ENCODE data around the gene INTS14. TPM values are rescaled to one million over a fixed set of nuclear protein-coding genes. Genes with fewer than 3 reads are reported as not detected.
A peak's percentile ranks its signal among the peaks of the same experiment; 100 is the strongest.

The INTS14 gene
- total and polyA plus RNA-seq, 12 donors: 16.4 to 64.6 (median 34.4) TPM

GRCh38 chr15:65578904-65579728, 31.8 kb downstream of the INTS14 start:
- H3K4me1 ChIP-seq (replicated peaks in 1 of 2): peaks cover 13 to 49% of the 10 kb centered on the region in 2 donors
- intact Hi-C loops (cut with DNase I): no loop called here
- DNase-seq: no peak
- H3K36me3 ChIP-seq (replicated peaks in 1 of 2): peaks cover 0 to 40% of the 10 kb centered on the region in 2 donors
- H3K9me3 ChIP-seq (replicated peaks in 1 of 3): no peaks in the 10 kb centered on the region
- no peak overlapping the region for H3K4me3 ChIP-seq
- H3K27me3 ChIP-seq: no peaks in the 10 kb centered on the region
- TF ChIP-seq CTCF (IDR thresholded peaks at IDR 0.05) (no peak), POLR2A (IDR thresholded peaks at IDR 0.05) (no peak)
- 78 to 84% (median 83%) methylated on average over 8 of the region's 8 CpGs for WGBS, 4 donors
- peak overlapping the region in 2 of 5 donors; percentile 25 to 56 for H3K27ac ChIP-seq

- intact Hi-C loops (cut with DNase I): no loop called here
- no peaks in the 10 kb centered on the region for H3K9me3 ChIP-seq (replicated peaks in 1 of 3)
- peaks cover 0 to 29% of the 10 kb centered on the region in 2 donors for H3K36me3 ChIP-seq (replicated peaks in 1 of 2)
- 62 to 72% (median 69%) methylated on average over 6 of the region's 6 CpGs for whole genome bisulfite sequencing, 4 donors
- peaks cover 13 to 42% of the 10 kb centered on the region in 2 donors for H3K4me1 ChIP-seq (replicated peaks in 1 of 2)
- TF ChIP-seq CTCF (IDR thresholded peaks at IDR 0.05): no peak
- TF ChIP-seq POLR2A (IDR thresholded peaks at IDR 0.05): no peak
- H3K27ac ChIP-seq: peak overlapping the region in 2 of 5 donors; percentile 32 to 42
- H3K4me3 ChIP-seq: no peak overlapping the region
- DNase-seq: no peak
- no peaks in the 10 kb centered on the region for H3K27me3 ChIP-seq
Measured at GRCh38 chr15:65577129-65577996, 33.6 kb downstream of the INTS14 start.

- H3K4me1 ChIP-seq (replicated peaks in 1 of 2): peaks cover 13 to 42% of the 10 kb centered on the region in 2 donors
- H3K27ac ChIP-seq: peak overlapping the region in 3 of 5 donors; percentile 32 to 46 (median 40)
- WGBS, 4 donors: 77 to 100% (median 87%) methylated on average over 1 of the region's 1 CpG
- H3K9me3 ChIP-seq (replicated peaks in 1 of 3): no peaks in the 10 kb centered on the region
- H3K36me3 ChIP-seq (replicated peaks in 1 of 2): peaks cover 0 to 22% of the 10 kb centered on the region in 2 donors
- no peak for DNase-seq
- H3K4me3 ChIP-seq: no peak overlapping the region
- H3K27me3 ChIP-seq: no peaks in the 10 kb centered on the region
- intact Hi-C loops (cut with DNase I): no loop called here
- TF ChIP-seq POLR2A (IDR thresholded peaks at IDR 0.05) (no peak), CTCF (IDR thresholded peaks at IDR 0.05) (no peak)
Measured at GRCh38 chr15:65576664-65577063, 34.3 kb downstream of the INTS14 start.

- intact Hi-C loops (cut with DNase I): no loop called here
- H3K27me3 ChIP-seq: no peaks in the 10 kb centered on the region
- TF ChIP-seq CTCF (IDR thresholded peaks at IDR 0.05): no peak
- no peak for TF ChIP-seq POLR2A (IDR thresholded peaks at IDR 0.05)
- no peak overlapping the region for H3K4me3 ChIP-seq
- H3K9me3 ChIP-seq (replicated peaks in 1 of 3): no peaks in the 10 kb centered on the region
- WGBS, 4 donors: 79 to 85% (median 84%) methylated on average over 2 of the region's 2 CpGs
- peaks cover 4 to 9% of the 10 kb centered on the region in 2 donors for H3K4me1 ChIP-seq (replicated peaks in 1 of 2)
- no peak overlapping the region for H3K27ac ChIP-seq
- H3K36me3 ChIP-seq (replicated peaks in 1 of 2): peaks cover 0 to 23% of the 10 kb centered on the region in 2 donors
- no peak for DNase-seq
Measured at GRCh38 chr15:65571971-65572370, 39.0 kb downstream of the INTS14 start.
